ENCODE data around the gene ACRV1. TPM values are rescaled to one million over a fixed set of nuclear protein-coding genes. Genes with fewer than 3 reads are reported as not detected.

Gene ACRV1
- polyA plus RNA-seq, 1 donor (not counting 4 experiments of a cell fraction or from before 2014, with no cell fraction given) = not detected

GRCh38 chr11:125649465-125650166 lies 31.0 kb downstream of the ACRV1 start:
- H3K9me3 ChIP-seq (ENCODE audit: control insufficient read depth, low read depth, low read length) = no peaks in the 10 kb centered on the region
- no peaks in the 10 kb centered on the region for H3K79me2 ChIP-seq (ENCODE audit: control insufficient read depth, insufficient read depth, low read length)
- H3K4me2 ChIP-seq (ENCODE audit: control insufficient read depth, extremely low read depth, insufficient read depth, low read depth, low read length) = no peak overlapping the region
- dilution Hi-C loops (cut with MboI; ENCODE audit: extremely low pct_ligation_motif_present, low sequenced_read_pairs) = no loop called here
- H3K9me1 ChIP-seq (ENCODE audit: control insufficient read depth, extremely low read depth, insufficient read depth, low read length) = no peaks in the 10 kb centered on the region
- no peaks in the 10 kb centered on the region for H4K20me1 ChIP-seq (ENCODE audit: control insufficient read depth, extremely low read depth, insufficient read depth, low read length)
- H3K36me3 ChIP-seq (ENCODE audit: control insufficient read depth in 2 of 2, extremely low read depth in 1 of 2, insufficient read depth in 2 of 2, low read length in 2 of 2) = peaks cover 3 to 14% of the 10 kb centered on the region in 2 experiments
- no peak overlapping the region for H3K4me3 ChIP-seq (ENCODE audit: control insufficient read depth in 2 of 3, extremely low read depth in 1 of 3, insufficient read depth in 2 of 3, low read depth in 1 of 3, low read length in 3 of 3)
- no peaks in the 10 kb centered on the region for H3K27me3 ChIP-seq (ENCODE audit: control insufficient read depth, extremely low read depth, insufficient read depth, low read length)
- DNase-seq (ENCODE audit: low read depth, low spot score) (no peak), FAIRE-seq (no peak)
- H2AFZ ChIP-seq (ENCODE audit: control insufficient read depth, low read length) = no peak overlapping the region
- no peak for TF ChIP-seq CTCF (optimal IDR thresholded peaks at IDR 0.05 in 1 of 3, IDR thresholded peaks at IDR 0.05 in 1 of 3, conservative IDR thresholded peaks at IDR 0.05 in 1 of 3; ENCODE audit: extremely low read depth in 1 of 3, insufficient read depth in 2 of 3, low read length in 3 of 3)
- TF ChIP-seq EZH2 (IDR thresholded peaks at IDR 0.05; ENCODE audit: low read length) = no peak
- no peak overlapping the region for H3K27ac ChIP-seq (ENCODE audit: control insufficient read depth, insufficient read depth, low read length)
- H3K9ac ChIP-seq (ENCODE audit: control insufficient read depth, extremely low read depth, insufficient read depth, low read length) = no peak overlapping the region
- H3K4me1 ChIP-seq (ENCODE audit: control insufficient read depth, extremely low read depth, insufficient read depth, low read length) = no peaks in the 10 kb centered on the region

- Histone ChIP-seq H3K9me3 (ENCODE audit: control insufficient read depth, low read depth, low read length) (no peaks in the 10 kb centered on the region), H3K4me2 (ENCODE audit: control insufficient read depth, extremely low read depth, insufficient read depth, low read depth, low read length) (no peak overlapping the region), H3K27me3 (ENCODE audit: control insufficient read depth, extremely low read depth, insufficient read depth, low read length) (no peaks in the 10 kb centered on the region), H4K20me1 (ENCODE audit: control insufficient read depth, extremely low read depth, insufficient read depth, low read length) (no peaks in the 10 kb centered on the region), H3K4me3 (ENCODE audit: control insufficient read depth in 2 of 3, extremely low read depth in 1 of 3, insufficient read depth in 2 of 3, low read depth in 1 of 3, low read length in 3 of 3) (no peak overlapping the region), H3K9ac (ENCODE audit: control insufficient read depth, extremely low read depth, insufficient read depth, low read length) (no peak overlapping the region), H3K9me1 (ENCODE audit: control insufficient read depth, extremely low read depth, insufficient read depth, low read length) (no peaks in the 10 kb centered on the region), H3K4me1 (ENCODE audit: control insufficient read depth, extremely low read depth, insufficient read depth, low read length) (no peaks in the 10 kb centered on the region), H3K79me2 (ENCODE audit: control insufficient read depth, insufficient read depth, low read length) (no peaks in the 10 kb centered on the region), H2AFZ (ENCODE audit: control insufficient read depth, low read length) (no peak overlapping the region), H3K36me3 (ENCODE audit: control insufficient read depth in 2 of 2, extremely low read depth in 1 of 2, insufficient read depth in 2 of 2, low read length in 2 of 2) (peaks cover 0 to 12% of the 10 kb centered on the region in 2 experiments), H3K27ac (ENCODE audit: control insufficient read depth, insufficient read depth, low read length) (no peak overlapping the region)
- DNase-seq (ENCODE audit: low read depth, low spot score) (no peak), FAIRE-seq (no peak)
- TF ChIP-seq CTCF (optimal IDR thresholded peaks at IDR 0.05 in 1 of 3, IDR thresholded peaks at IDR 0.05 in 1 of 3, conservative IDR thresholded peaks at IDR 0.05 in 1 of 3; ENCODE audit: extremely low read depth in 1 of 3, insufficient read depth in 2 of 3, low read length in 3 of 3) = no peak
- no peak for TF ChIP-seq EZH2 (IDR thresholded peaks at IDR 0.05; ENCODE audit: low read length)
- dilution Hi-C loops (cut with MboI; ENCODE audit: extremely low pct_ligation_motif_present, low sequenced_read_pairs) = no loop called here
These were observed 34.8 kb downstream of the ACRV1 start for GRCh38 chr11:125645871-125646270.

Measured in keratinocyte (primary cell).